Fibroblast of skin of right quadriceps (primary cell): ENCODE results near the gene GRAP2.
"Not testable (repeated sequence)": the region's sequence is repeated elsewhere in the genome, so short reads cannot be mapped to it uniquely, and the experiment has no call there.

Experiments
- DNase-seq: peaks from one replicate; pipeline ENCODE4 v3.0.0-alpha.2; 2013

GRAP2 gene

DNA sequence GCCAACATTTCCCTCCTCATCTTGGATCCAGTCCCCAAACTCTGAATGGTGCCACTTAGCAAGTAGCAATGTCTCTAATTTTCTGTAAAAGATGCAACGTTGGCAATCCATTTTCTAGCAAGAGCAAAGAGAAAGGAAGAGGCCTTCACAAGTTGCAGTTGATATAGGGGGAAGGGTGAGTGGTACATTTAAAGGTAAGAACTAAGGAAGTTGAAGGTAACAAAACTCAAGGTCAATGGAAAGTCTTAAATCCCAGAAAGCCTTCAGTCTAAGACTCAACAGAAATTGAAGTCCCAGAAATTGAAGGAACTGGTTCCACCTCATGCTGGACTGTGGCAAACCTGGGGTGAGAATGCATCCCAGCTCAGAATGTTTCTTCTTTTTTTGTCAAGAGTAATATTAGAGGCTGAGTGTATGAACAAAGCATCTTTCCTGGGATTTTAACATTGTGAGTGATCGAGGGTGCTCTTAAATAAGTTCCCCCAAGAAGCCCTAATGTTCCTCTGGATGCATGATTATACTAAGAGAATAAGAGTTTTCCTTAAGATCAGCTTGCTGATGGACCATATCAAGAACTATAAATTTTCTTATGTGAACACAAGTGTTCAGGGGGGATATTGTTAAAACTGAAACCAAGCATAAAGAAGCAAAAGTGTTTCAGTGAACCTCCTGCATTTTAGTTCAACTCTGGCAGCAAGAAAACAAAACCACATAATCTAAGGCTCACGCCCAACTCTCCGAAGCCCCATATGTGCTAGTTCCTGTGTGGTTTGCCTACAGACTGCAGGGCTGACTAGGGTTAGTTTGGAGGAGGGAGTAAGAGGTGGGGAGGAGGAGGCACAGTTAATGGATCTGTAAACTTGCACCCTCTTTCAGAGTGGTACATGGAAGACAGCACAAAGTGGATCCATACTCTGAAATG lies at the start of gene GRAP2:
Gene GRAP2 (plus strand): TSS at position 779 of the 922 bp plus-strand sequence. CDS start 46,023 bp downstream, outside the sequence.
- DNase-seq, result no peak

DNA sequence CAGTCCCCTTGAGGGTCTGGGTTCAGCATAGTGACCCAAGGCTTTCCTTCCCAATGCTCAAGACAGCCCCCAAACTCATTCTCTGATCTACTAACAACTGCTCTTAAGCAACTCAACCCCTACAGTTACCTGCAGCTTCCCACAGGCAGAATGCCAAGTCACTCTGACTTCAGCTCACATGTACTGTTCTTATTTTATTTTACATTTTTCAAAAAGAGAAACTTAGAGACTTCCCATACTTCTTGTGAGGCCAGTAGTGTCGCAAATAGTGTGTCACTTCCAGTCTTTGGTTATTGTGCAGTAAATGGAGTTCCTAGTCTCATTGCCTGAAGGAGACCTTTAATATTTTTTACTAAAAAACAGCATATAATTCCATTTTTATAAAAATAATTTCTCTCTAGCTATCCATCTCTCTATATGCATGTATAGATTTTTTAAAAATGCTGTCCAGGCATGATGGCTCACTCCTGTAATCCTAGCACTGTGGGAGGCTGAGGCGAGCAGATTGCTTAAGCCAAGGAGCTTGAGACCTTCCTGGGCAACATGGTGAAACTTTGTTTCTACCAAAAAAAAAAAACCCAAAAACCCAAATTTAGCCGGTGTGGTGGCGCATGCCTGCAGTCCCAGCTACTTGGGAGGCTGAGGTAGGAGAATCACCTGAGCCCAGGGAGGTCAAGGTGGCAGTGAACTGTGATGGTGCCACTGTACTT lies 49.1 kb upstream of the GRAP2 start:
- no peak for DNase-seq

DNA sequence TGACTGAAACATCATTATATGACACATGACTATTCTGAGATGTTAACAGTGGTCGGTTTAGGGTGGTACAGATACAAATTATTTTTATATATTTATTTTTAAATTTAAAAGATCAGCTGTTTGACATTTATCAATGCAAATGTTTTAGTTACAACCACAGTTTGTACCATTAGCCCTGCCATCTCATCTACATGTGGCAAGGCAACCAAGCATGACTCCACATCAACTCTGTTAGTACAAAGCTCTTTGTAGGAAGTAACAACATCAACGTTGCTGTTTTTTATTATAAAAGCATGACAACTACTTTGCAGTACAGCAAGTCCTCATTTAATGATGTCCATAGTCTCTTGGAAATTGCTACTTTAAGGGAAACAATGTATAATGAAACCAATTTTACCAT lies 48.1 kb upstream of the GRAP2 start:
- no peak for DNase-seq

DNA sequence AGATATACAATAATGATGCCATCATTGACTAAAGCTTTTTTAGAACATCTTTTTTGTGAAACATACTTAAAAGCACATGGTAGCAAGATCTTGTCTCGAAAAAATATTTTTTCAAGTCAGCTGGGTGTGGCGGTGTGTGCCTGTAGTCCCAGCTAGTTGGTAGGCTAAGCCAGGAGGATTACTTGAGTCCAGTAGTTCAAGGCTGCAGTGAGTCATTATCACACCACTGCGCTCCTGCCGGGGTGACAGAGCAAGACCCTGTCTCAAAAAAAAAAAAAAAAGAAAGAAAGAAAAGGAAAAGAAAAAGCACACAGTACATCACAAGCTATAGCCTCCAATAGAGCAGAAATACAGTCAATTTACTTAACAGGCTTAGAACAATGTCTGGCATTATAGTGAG lies 44.3 kb upstream of the GRAP2 start:
- DNase-seq, result no peak

DNA sequence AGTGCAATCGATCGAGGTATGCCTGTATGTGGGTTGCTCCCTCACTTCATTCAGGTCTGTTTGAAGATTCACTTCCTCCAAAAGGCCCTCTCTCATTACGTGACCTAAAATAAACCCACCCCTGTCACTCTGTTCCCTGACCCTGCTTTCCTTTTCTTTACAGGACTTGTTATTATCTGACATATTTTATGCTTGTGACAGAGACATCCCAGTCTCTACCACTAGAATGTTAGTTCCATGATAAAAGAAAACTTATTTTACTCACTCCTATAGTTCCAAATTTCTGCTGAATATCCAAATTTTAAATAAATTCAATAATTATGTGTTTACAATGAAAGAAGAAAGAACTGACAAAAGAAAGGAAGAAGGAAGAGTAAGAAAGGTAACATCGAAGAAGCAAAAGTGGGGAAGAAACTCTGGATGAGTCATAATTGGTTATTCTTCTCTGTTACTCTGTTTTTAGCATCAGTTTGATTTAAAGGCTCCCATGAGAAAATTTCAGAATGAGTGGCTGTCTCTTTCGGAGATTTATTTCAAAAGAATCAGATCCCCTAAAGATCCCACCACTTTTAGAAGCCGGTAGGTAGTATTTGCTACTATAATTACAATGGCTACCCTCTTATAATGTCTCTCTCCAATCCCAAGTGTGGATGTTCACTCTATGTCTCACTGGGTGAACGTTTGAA lies 40.8 kb upstream of the GRAP2 start:
- DNase-seq, result no peak

DNA sequence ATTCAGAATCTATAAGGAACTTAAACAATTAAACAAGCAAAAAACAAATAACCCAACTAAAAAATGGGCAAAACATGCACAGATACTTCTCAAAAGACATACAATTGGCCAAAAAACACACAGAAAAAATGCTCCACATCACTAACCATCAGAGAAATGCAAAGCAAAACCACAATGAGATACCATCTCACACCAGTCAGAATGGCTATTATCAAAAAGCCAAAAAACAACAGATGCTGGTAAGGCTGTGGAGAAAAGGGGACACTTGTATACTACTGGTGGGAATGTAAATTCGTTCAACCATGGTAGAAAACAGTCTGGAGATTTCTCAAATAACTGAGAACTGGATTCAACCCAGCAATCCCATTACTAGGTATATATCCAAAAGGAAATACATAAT lies 32.1 kb upstream of the GRAP2 start:
- no peak for DNase-seq

DNA sequence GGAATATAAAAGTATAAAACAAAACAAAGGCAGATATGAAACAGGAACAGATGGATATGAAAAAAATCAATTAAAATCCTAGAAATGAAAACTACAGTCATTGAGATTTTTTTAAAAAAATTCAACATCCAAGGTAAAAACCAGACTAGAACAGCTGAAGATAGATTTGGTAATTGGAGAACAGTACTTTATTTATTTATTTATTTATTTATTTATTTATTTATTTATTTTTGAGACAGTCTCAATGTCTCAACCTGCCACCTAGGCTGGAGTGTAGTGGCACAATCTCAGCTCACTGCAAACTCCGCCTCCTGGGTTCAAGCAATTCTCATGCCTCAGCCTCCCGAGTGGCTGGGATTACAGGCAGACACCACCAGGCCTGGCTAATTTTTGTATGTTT lies 31.1 kb upstream of the GRAP2 start:
- not testable (repeated sequence) for DNase-seq

DNA sequence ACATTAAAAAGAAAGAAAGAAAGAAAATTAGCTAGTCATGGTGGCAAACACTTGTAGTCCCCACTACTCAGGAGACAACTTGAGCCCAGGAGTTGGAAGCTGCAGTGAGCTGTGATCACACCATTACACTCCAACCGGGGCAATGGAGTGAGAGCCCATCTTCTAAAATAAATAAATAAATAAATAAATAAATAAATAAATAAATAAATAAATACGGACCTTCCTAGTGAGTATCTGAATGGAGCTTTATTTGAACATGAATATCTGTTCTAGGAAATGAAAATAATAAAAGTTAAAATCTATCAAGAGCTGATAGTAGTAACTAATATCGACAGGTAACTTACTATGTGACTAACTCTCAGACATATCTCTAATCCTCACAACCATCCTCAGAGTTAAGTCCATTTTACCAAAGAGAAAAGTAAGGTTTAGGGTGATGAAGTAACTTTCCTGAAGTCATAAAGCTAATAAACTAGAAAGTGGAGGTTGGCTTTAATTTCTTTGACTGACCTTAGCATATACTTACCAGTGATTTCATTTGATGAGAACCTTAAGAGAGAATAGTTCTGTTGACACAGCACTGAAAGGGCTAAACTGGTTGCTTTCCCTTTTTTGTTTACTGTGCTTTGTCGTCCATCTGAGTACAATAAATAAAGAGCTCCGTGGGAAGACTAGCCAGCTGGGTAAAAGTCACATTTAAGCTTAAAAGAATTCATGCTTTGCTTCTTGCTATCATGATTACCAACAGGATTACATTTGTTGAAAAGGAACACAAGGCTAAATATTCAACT lies 29.7 kb upstream of the GRAP2 start:
- no peak for DNase-seq

DNA sequence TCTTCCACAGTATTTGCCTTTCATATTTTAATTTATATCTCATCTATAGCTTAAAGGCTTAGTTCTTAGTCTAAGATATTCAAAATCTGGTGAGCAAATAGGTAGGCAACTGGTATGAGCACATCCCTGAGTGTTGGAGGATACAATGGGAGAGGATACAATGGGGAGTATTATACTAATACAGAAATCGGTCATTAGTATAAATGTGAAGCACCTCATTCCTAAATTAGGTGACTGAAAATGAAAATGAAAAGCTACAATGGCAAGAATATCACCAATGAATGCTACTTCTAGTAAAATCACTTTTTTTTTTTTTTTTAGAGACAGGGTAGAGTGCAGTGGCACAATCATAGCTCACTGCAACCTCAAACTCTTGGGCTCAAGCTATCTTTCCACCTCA lies 28.3 kb upstream of the GRAP2 start:
- DNase-seq, result no peak

DNA sequence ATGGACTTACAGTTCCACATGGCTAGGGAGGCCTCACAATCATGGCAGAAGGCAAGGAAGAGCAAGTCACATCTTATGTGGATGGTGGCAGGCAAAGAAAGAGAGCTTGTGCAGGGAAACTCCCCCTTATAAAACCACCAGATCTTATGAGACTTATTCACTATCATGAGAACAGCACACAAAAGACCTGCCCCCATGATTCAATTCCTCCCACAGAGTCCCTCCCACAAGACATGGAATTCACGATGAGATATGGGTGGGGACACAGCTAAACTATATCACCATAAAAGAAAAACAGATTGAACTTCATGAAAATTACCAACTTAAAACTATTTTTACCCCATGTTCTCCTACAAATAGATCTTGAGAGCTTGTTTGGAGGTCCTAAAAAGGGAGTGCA lies 26.9 kb upstream of the GRAP2 start:
- DNase-seq, result no peak

DNA sequence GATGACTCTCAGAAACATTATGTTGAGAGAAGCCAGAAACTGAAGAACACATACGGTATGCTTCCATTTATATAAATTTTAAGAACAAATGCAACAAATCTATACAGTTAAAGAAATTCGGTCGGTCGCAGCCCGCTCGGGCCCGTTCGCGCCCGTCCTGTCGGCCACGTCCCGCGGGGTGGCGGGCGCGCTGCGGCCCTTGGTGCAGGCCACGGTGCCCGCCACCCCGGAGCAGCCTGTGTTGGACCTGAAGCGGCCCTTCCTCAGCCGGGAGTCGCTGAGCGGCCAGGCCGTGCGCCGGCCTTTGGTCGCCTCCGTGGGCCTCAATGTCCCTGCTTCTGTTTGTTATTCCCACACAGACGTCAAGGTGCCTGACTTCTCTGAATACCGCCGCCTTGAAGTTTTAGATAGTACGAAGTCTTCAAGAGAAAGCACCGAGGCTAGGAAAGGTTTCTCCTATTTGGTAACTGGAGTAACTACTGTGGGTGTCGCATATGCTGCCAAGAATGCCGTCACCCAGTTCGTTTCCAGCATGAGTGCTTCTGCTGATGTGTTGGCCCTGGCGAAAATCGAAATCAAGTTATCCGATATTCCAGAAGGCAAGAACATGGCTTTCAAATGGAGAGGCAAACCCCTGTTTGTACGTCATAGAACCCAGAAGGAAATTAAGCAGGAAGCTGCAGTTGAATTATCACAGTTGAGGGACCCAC lies 25.6 kb upstream of the GRAP2 start:
- DNase-seq, result not testable (repeated sequence)

DNA sequence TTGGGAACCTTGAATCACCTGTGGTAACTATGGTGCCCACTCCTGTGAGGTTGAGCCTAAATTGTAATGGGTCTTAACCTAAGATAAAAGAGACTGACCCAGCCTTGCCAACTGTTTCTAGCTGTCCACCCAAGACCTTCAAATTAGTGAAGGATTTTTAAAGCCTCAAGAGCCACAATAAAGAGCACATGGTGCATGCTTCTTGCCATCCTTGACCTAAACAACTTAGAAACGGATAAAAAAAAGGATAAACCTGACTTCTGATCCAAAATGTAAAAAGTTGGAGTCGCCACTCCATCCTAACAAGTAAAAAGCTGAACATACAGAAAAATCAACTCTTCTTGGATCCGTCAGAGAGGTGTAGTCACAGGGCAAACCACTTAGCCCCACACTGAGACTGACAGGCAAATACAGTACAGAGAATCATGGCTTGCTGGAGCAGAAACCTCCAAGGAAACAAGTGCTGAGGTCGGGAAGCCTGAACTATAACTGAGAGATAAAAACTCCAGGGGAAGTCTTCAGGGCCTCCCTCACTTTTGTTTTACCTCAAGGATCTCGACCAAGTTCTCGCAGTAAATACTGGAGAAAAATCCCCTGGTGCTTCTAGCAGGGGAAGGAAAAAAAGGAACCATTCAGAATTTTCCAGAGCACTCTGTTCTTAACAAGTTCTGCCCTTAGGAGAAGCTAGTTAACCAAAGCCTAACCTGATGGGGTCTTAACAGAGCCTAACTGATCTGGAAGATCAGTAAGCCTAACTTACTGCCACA lies 23.6 kb upstream of the GRAP2 start:
- DNase-seq, result no peak

DNA sequence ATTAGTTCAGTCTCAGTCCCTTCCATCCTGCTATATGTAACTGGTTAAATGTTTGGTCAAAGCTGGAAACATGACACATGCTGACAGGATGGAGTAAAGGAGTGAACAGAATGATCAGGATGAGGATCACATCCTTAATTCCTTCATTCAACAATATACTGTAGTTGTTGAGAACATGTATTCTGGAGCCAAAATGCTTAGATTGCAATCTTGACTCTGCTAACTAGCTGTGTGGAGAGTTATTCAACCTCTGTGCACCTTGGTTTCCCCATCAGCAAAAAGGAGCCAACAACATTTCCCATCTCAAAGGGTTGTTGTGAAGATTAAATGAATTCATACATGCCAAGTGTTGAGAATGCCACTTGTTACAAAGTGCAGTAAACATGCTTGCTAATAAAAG lies 20.2 kb upstream of the GRAP2 start:
- no peak for DNase-seq

DNA sequence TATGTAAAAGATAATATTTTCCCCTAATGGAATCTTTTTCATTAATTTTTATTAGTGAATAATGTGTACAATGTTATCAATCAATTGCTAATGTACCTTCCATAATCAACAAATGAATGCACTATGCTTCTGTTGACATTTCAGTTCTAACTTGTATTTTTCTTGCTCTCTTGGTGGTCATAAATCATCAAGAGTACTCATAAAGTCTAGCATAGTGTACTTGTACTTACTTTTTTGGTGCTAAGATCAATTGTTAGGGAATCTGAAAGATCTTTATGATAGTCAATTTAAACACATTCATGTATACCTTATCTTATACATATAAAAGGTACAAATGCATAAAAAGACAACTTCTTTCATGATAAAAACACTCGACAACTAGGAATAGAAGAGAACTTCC lies 17.8 kb upstream of the GRAP2 start:
- DNase-seq, result no peak

DNA sequence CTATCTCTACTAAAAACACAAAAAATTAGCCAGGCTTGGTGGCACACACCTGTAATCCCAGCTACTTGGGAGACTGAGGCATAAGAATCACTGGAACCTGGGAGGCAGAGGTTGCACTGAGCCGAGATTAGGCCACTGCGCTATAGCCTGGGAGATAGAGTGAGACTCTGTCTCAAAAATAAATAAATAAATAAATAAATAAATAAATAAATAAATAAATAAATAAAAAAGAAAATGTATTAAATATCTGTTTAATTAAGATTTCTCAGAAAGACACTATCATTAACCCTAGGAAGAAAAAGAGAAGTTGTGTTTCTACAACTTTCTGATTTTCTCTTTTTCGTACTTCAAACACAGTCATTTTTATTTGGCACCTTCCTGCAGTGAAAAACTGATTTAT lies 11.0 kb upstream of the GRAP2 start:
- not testable (repeated sequence) for DNase-seq

DNA sequence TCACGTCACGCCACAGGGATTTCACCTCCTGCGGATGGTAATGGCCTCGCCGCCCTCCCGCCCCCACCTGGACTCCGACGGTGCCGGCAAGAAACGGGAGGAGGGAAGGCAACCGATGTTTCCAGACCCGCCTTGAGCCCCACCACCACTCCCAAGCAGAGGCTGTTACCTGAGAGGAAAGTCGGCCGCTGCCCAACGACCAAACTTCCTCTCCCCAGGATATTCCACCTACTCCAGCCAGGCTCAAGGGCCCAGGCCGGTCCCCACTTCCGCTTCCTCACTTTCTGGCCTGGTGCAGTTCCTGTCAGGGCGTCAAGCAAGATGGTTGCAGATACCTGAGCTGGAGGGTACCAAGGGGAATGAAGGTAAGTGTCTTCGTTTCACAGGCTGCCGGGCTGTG lies 7.4 kb upstream of the GRAP2 start, which contains the start of gene ENTHD1:
Gene ENTHD1 (minus strand): TSS at position 235 of the 400 bp plus-strand sequence. CDS start 6,012 bp downstream, outside the sequence.
- DNase-seq, result no peak

DNA sequence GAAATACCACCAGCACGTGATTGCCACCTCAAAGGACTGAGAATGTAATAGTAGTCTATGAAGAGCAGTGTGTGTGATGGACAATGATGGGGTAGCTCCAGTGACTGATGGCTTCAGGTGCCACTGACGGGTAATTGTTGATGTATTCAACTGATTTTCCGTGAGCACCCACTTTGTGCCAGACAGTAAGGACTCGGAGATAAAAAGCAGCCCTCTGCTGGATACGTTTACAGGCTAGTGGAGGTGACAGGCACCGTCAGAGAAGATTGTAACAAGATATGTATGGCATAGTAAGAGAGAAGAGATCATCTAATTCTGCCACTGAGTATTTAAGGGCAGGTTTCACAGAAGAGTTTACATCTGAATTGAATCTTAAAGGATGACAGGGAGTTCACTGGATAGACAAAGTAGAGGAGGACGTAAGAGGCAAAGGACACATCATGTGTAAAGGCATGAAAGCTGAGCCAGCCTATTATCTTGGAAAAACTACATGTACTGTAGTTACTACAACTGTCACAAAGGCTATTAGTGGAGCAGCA lies 6.3 kb upstream of the GRAP2 start:
- DNase-seq, result no peak

DNA sequence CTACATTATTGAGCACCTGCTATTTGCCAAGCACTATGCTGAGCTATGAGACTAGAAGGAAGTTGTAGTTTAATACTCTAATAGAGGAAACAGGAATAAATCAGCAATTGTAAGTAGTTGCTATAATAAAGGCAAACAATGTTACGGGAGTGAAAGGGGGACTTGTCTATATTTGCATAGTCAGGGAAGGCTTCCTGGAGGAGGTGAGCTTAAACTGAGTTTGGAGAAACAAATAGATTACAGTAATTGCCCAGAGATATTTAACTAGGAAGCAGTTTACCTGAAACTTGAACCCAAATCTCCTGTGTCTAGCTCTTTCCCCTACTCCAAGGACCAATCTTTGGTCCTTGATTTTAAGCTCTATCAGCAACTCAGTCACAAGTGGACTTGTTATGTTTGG lies 5.2 kb upstream of the GRAP2 start:
- no peak for DNase-seq

DNA sequence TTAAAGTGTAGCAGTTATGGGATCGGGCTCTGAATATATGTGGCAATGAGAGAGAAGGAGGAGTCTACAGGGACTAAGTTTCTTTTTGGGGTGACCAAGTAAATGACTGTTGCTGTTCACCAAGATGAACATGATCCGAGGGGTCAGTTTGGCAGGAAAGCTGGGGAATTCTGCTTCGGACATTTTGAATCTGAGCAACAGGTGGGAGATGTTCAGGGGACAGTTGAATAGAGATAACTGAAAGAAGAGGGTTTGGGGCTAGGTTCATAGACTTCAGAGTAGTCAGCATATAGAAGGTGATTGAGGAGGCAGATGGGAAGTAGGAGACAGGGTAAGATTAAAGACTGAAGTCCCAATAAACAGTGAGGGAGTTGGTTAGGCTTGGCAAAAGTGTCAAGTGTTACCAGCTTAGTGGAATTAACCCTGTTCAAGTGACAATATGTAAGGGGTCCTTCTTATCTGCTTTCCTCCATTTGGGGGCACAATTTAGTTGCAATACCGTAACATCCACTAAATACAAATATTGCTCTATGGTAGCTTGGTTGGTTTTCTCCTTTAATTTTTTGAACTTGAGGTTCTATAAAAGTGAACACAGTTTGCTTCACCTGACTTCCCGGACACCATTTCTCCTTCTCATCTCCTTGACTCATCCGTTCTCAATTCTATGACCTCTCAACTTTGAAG lies 4.4 kb upstream of the GRAP2 start:
- DNase-seq, result no peak

DNA sequence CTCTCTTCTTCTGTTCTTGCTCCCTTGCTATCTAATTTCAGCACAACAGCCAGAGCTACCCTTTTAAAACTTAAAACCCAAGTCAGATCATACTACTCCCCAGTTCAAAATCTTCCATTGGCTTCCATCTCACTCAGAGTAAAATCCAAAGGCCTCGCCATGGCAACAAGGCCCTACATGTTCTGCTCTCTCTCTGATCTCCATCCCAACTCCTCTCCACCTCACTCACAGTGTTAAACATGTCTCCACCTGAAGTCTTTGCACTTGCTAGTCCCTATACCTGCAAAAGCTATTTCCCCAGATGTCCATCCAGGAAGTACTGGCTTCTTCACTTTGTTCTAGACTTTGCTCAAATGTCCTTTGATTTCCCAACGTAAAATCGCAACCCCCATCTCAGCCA lies 3.0 kb upstream of the GRAP2 start:
- no peak for DNase-seq
